Transverse colon (tissue), 4 donors: ENCODE data around the gene CCNI.

Experiments
- CTCF ChIP-seq, 5 experiments: fragments of 200-600 bp in 3 of 5; fragments of 450-650 bp in 2 of 5; sonication (generic) in 3 of 5; IDR thresholded peaks; 1 replicate in 2 of 5; 2 replicates in 3 of 5; pipeline ENCODE4 v1.5.1; 2016 to 2017; ENCODE audit warnings: antibody characterized with exemption in 5 of 5, inconsistent platforms in 3 of 5, mild to moderate bottlenecking in 2 of 5, moderate library complexity in 1 of 5
- EP300 ChIP-seq: sonication (generic); formaldehyde crosslinking; IDR thresholded peaks from one replicate; pipeline ENCODE4 v1.6.1; 2017; ENCODE audit warnings: antibody characterized with exemption, low read depth
- POLR2A ChIP-seq: fragments of 450-650 bp; IDR thresholded peaks from one replicate; pipeline ENCODE4 v1.6.1; 2016; ENCODE audit warnings: antibody characterized with exemption, mild to moderate bottlenecking, moderate library complexity
- POLR2AphosphoS5 ChIP-seq, 3 donors: sonication (generic); formaldehyde crosslinking; IDR thresholded peaks; one replicate each; pipeline ENCODE4 v1.6.1; 2016; ENCODE audit warnings: antibody characterized with exemption in 3 of 3

GRCh38 chr4:77084019-77084639 is 8.3 kb upstream of the CCNI start:
- TF ChIP-seq EP300 (no peak), CTCF (IDR thresholded peaks at IDR 0.05) (no peak), POLR2AphosphoS5 (IDR thresholded peaks at IDR 0.05) (no peak), POLR2A (no peak)
